Measurements from ENCODE around the gene DCXR.

- TF ChIP-seq POLR2A (IDR thresholded peaks at IDR 0.05; ENCODE audit: extremely low read depth, insufficient read length) (no peak), CTCF (IDR thresholded peaks at IDR 0.05; ENCODE audit: low read depth, low read length) (no peak)
Observed at GRCh38 chr17:82008941-82009405, 28.5 kb downstream of the DCXR start.
